Ovary (tissue), 3 donors: ENCODE results near the gene FOXP1.

Experiments used
- CTCF ChIP-seq, 3 donors: fragments of 450-650 bp in 2 of 3; fragments of 200-600 bp in 1 of 3; IDR thresholded peaks; one replicate each; pipeline versions ENCODE4 v1.5.1 to v1.8.0; 2016 to 2022; ENCODE audit warnings: antibody characterized with exemption in 3 of 3, mild to moderate bottlenecking in 1 of 3
- POLR2A ChIP-seq: fragments of 450-650 bp; IDR thresholded peaks from one replicate; pipeline ENCODE4 v1.6.1; 2017; ENCODE audit warnings: antibody characterized with exemption, mild to moderate bottlenecking, moderate library complexity
- donor health status: DM: no; HTN: no; CAD: no.

GRCh38 chr3:71282976-71283375 is 300.6 kb downstream of the FOXP1 start:
- no peak for TF ChIP-seq POLR2A
- no peak for TF ChIP-seq CTCF (IDR thresholded peaks at IDR 0.05)
